GM21447 (cell line): ENCODE measurements around the gene RIPOR1.
"Not testable (repeated sequence)": the region's sequence is repeated elsewhere in the genome, so short reads cannot be mapped to it uniquely, and the experiment has no call there.

Experiments used
- ATAC-seq: cut with Tn5 transposase; IDR thresholded peaks from one replicate; pipeline ENCODE4 v1.9.1; 2021; ENCODE audit not compliant: unreplicated experiment

RIPOR1 gene, protein sequence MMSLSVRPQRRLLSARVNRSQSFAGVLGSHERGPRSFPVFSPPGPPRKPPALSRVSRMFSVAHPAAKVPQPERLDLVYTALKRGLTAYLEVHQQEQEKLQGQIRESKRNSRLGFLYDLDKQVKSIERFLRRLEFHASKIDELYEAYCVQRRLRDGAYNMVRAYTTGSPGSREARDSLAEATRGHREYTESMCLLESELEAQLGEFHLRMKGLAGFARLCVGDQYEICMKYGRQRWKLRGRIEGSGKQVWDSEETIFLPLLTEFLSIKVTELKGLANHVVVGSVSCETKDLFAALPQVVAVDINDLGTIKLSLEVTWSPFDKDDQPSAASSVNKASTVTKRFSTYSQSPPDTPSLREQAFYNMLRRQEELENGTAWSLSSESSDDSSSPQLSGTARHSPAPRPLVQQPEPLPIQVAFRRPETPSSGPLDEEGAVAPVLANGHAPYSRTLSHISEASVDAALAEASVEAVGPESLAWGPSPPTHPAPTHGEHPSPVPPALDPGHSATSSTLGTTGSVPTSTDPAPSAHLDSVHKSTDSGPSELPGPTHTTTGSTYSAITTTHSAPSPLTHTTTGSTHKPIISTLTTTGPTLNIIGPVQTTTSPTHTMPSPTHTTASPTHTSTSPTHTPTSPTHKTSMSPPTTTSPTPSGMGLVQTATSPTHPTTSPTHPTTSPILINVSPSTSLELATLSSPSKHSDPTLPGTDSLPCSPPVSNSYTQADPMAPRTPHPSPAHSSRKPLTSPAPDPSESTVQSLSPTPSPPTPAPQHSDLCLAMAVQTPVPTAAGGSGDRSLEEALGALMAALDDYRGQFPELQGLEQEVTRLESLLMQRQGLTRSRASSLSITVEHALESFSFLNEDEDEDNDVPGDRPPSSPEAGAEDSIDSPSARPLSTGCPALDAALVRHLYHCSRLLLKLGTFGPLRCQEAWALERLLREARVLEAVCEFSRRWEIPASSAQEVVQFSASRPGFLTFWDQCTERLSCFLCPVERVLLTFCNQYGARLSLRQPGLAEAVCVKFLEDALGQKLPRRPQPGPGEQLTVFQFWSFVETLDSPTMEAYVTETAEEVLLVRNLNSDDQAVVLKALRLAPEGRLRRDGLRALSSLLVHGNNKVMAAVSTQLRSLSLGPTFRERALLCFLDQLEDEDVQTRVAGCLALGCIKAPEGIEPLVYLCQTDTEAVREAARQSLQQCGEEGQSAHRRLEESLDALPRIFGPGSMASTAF

DNA sequence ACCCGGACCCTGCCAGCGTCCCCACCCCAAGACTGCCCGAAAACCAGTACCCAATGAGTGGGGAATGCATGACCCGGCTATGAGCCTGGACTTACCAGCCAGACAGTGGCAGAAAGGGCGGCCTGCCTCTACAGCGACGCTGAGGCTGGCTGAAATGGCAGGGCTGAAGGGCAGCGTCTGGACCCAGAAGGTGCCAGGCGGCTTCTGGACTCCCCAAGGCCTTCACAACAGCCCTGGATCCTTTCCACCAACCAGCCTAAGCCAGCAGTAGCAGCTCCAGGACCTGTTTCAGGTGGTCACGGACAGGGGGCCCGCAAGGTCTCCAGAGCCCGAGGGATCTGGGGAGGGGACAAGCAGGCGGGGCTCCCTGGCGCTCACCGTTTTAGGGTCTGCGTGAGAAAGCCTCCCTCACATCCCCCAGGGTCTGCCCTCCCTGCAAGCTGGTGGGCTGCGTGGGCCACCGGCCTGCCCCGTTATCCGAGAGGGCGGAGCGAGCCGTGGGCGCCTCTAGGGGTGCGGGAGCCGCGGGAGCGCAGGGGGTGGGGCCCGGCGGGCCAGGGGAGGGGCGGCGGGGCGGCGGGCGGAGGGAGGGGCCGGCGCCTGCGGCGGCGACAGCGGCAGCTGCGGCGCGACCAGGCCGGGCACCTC is at the start of gene RIPOR1:
RIPOR1 (plus strand) TSS at position 608 of the 648 bp plus-strand sequence. CDS start 9,618 bp downstream, outside the sequence.
- ATAC-seq = no peak

DNA sequence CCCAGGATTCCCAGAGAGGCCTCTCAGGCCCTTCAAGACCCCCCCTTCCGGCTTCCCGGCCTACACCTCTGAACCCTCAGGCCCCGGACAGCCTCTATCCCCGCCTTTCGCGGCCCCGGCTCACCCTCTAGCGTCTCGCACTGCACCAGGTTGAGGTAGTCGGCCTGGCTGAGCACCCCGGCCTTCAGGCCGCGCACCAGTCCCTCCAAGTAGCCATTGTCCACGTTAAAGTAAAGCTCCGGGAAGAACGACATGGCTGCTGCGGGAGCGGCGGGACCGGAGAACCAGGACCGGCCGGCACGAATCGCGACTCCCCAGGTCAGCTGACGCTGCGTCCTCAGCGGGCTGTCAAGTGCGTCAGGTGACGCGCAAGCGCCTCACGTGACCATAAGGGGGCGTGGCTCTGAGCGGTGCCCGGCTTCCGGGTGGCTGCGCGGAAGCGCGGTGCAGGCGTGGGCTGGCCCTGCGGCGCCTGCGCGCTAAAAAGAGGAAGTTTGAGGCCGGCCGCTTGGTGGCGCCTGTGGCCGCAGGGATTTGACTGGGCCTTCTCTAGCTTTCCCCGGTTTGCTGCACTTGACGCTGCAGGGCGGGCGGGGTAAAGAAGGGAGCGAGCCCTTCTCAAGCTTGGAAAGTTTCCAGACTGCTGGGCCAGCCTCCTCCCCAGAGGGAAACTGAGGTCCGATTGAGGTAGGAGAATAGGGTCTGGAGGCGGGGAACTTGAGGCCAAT is 47.6 kb upstream of the RIPOR1 start, which contains the start of gene ATP6V0D1:
ATP6V0D1 (minus strand) TSS at position 325 of the 728 bp plus-strand sequence; CDS start at position 254, 71 bp downstream.
- ATAC-seq = peak; percentile 76

DNA sequence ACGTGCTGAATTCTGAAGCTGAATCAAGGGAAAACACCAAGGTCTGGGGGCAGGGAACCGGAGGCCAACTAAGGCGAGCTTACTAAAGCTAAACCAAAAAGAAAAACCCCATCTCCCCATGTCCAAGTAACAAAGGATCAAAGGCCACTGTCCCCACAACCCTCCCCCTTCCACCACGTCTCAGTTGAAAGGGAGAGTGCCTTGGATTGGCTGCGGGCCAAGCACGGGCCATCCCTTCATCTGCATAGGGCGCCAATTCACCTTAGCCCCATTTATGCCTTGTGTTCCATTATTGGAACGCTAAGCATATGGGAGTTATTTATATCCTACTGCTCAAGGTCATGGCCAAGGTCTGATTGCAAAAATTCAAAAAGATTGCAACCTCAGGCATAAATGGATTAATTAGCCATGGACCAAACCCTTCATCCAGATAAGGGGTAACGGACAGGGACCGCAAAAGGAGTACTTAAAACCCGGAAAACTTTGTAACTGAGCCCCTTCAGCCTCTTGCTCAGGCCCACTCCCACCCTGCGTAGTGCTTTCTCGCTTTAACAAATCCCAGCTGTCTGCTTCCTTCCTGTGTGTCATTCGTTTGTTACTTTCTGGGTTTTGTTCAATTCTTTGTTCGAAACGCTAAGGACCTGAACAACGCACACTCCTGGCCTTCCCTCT is 46.9 kb upstream of the RIPOR1 start:
- ATAC-seq = peak; percentile 12

DNA sequence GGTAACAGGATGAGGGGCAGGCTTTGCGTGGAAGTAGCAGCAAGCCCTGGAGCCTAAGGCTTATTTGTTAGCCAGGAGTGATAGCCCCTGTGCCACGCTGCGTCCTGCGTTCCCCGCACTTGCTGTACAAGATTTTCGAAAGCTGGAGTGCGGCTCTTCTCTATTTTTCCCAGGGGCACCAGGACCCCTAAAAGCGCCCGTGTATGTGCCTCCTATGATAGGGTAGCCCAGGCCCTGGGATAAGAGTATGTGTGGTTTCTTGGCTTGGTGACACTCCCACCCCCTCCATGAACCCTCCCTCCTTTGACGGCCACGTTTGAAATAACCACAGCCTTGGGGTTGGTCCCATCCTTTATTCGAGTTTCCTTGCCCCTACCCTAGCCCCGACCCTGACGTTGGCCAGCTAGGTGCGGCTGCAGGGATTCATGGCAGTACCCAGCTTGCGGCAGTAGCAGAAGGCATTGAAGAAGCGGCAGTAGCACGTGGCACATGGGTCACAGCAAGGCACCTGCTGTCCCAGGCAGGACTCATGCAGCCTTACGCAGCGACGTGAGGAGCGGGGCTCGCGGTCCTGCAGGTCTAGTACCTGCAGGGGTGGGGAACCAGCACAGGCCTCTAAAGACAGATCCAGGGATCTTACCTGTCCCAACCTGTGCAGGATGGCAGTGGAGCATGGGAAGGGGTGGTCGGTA is 46.2 kb upstream of the RIPOR1 start:
- no peak for ATAC-seq

DNA sequence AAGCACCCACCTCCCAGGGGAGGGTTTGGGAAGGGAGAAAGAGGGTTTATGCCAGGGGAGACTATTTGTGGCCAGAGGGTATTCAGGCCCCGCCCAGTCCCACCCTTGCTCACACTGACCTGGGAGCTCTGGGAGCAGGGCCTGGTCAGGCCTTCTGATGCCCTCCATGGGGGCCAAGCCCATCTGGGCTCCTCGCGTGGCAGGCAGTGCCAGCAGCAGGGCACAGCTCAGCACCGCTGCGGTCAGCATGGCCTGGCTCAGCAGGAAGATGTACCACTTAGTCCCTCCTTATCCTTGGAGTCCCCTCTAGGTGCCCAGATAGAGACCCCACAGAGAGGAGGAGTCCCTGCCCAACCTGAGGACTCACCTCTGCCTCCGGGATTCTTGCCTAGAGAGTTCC is 45.5 kb upstream of the RIPOR1 start, which contains the start of gene AGRP:
AGRP (minus strand) TSS at position 398 of the 400 bp plus-strand sequence; CDS start at position 249, 149 bp downstream.
- no peak for ATAC-seq

DNA sequence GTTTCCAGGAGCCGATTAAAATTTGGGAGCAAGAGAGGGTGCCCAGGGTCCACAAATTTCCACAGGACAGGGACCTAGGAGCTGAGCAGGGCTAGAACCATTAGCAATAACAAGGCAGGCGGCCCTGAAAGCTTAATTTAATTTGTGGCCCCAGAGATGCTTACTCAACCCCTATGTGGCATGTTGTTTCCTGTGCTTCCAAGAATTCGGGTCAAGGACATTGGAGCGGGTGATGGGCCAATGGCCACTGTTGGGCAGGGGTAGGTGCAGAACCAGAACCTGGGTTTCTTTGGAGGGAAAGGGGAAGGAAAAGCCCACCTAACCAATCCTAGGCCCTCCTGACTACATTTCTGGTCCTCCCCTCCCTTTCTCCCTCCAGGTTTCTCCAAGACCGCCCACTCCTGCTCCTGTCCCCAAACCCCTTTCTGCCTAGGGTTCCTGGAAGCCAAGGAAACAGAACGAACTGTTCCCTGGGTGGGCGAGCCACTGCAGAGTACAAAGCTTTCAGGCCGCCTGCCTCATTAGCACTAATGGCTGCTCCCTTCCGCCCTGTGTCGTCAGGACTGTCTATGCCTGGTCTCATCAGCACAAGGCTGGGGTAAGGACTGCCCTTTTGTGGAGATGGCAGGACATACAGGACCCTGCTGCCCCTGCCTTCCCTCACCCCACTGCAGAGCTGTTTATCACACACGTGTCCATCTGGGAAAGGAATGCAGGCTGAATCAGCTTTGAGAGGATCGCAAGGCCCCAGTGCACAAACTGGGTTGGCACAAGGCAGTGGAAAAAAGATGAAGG is 44.7 kb upstream of the RIPOR1 start:
- ATAC-seq = no peak

DNA sequence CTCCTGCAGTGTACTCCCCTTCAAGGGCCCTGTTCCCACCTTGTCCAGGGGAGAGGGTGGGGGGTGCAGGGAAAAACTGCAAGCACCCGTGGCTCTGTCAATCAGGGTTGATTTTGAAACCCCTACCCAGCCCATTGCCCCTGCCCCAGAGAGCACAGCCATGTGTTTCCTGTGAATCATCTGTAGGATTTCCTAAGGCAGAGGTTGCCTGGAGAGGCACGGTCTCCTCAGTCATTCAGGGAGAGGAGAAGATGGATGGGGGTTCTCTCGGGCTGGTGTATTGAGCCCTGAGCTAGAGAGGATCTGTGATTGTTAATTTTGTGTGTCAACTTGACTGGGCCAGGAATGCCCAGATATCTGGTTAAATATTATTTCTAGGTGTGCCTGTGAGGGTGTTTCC is 41.8 kb upstream of the RIPOR1 start:
- no peak for ATAC-seq

DNA sequence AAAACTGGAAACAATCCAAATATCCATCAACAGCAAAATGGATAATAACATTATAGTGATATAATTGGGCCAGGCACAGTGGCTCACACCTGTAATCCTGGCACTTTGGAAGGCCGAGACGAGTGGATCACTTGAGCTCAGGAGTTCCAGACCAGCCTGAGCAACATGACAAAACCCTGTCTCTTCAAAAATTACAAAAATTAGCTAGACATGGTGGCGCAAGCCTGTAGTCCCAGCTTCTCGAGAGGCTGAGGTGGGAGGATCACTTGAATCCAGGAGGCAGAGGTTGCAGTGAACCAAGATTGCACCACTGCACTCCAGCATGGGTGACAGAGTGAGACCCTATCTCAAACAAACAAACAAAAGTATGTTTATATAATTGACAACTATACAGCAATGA is 41.1 kb upstream of the RIPOR1 start:
- ATAC-seq = not testable (repeated sequence)

DNA sequence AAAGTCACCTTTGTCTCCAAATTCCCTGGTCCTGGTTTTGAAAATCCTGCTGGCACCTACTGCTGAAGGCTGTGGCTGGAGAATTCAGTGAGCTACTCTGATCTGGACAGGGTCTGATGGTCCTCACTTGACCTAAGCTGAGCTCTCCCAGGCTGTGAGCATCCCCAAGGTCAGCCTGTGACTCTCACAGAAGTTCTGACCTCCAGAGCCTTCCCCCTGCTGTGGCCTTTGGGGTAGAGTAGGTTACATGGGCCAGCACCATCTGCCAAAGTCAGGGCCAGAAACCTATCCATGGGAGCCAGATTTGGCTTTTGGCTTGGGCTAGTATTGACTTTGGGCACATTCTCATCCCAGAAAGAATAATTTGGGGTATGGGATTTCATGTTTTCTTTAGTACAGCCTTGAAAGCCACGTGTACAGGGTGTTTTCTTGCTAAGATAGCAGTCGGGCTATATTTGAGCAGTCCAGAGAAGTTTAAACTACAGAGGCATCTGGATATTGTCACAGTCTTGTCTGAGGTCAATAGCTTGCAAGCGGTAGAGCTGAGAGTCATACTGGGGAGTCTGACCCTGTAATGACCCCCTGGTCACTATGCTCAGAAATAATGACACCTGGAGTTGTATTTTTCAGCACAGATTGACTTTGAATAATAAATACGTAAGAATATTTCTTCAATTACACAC is 39.1 kb upstream of the RIPOR1 start:
- peak; percentile 28 for ATAC-seq

DNA sequence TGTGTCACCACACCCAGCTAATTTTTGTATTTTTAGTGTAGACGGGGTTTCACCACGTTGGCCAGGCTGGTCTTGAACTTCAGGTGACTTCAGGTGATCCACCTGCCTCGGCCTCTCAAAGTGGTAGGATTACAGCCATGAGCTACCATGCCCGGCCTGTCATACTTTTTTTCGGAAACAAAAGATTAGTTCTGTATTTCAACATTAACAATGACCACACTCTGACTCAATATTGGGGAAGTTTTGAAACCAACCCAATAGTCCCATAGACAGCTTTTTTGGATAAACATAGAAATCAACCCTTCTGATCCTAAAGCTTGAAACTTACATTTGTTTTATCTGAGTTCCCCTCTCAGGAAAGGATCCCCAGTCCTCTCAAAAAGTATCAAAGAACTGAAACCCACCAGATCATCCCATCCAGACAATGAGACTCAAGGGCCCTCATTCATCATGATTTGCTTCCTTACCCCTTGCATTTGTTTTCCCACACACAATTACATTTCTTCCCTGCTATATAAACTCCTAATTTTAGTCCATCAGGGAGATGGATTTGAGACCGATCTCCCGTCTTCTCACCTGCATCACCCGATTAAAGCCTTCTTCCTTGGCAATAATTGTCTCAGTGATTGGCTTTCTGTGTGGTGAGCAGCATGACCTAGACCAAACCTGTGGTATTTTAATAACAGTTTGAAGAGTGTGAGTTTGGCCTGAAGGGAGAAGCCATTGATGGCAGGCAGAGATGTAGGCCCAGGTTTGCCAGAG is 38.1 kb upstream of the RIPOR1 start:
- no peak for ATAC-seq

DNA sequence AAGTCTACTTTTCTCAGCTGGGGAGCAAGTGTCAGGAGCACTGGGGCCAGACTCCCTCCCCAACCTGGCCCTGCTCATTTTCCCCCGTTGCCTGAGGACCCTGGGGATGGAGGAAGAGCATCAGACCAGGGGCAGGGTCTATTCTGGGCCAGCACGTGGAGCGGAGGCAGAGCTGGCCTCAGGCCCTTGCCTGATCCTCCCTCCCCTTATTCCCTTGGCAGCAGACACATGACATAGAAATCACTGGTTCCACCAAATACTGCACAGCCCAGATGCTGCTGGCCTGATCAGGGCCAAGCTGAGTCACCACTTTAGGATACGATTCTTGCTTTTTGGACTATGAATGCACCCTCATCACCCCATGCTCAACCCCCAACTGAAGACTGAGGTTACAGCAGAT is 29.5 kb upstream of the RIPOR1 start:
- ATAC-seq = no peak

DNA sequence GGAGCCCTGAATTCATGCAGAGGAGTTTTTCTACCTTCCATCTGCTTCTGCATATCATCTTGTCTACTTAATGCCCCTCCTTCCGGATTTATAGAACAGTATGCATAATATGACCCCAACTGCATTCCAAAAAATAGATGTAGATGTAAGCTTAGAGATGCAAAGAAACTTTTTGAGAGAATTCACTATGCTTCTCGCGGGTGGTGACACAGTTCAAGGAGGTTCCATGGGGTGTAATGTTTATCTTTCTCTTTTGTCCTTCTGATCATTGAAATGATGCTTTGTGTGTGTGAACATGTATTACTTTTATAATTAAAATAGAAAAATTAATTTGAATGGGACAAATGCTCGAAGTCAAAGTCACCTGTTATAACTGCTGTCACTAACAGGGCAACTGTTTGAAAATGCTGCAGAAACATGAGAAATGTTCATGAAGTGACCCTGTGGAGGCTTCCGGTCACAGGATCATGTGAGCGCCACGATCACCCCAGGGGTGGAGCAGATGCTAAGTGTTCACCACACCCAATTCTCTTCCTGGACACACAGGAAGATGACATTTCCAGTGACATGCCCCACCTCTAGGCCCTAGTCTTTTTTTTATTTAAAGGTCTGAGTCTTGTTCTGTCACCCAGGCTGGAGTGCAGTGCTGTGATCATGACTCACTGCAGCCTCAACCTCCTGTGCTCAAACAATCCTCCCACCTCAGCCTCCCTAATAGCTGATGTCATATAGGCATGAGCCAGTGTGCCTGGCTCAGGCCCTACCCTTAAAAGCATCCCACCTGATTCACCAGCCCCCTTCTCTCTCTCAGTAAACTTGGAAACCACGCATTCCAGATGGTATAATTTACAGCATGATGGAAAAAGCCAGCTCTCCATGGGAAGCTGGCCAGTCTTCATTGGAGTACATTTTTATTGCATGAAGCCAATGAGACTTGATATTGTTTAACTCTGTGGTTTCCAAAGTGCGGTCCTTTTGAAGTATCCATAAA is 24.3 kb upstream of the RIPOR1 start:
- ATAC-seq = no peak

DNA sequence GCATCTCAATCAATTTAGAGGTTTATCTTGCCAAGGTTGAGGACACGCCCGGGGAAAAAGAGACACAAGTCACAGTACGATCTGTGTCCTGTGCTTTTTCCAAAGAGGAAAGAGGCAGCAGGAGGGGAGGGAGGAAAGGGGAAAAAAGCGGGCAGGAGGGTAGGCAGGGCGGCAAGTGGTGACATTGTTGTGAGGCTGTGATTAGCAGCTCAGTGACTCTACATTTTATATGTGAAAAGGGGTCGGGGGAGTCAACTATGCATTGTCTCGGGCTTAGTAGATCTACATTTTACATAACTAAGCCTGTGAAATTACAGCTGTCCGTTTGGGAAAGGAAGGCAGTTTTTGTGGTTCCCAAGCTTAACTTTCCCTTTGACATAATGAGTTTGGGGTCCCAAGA is 22.2 kb upstream of the RIPOR1 start:
- no peak for ATAC-seq

DNA sequence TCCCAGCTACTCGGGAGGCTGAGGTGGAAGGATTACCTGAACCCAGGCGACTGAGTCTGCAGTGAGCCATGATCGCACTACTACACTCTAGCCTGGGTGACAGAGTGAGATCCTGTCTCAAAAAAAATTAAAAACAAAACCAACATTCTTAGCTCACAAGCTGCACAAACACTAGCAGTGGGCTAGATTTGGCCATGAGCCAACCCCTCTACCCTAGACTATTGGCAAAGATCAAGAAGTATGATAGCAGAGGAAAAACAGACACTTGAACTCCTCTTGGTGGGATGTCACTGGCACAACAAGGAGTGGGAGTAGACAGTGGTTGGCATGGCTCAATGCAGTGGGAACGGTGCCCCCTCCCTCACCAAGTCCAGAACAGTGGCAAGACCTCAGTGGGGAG is 19.6 kb upstream of the RIPOR1 start:
- ATAC-seq = no peak

DNA sequence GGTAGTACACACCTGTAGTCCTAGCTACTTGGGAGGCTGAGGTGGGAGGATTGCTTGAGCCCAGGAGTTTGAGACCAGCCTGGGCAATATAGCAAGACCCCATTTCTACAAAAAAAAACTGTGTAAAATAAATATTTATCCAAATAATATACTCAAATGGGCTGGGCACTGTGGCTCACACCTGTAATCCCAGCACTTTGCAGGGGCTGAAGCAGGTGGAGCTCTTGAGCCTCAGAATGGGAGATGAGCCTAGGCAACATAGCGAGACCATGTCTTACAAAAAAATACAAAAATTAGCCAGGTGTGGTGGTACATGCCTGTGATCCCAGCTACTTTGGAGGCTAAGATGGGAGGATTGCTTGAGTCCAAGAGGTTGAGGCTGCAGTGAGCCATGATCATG is 14.7 kb upstream of the RIPOR1 start:
- ATAC-seq = not testable (repeated sequence)
